Hepatic stellate cell (primary cell): Measurements from ENCODE around the gene MMP27.
"Not testable (repeated sequence)": the region's sequence is repeated elsewhere in the genome, so short reads cannot be mapped to it uniquely, and the experiment has no call there.

ENCODE experiments used
- DNase-seq: peaks from one replicate; pipeline ENCODE4 v3.0.0; 2011; ENCODE audit warnings: low spot score

The MMP27 gene

GRCh38 chr11:102705626-102706025 is at the start of gene MMP27:
MMP27 (minus strand) TSS chr11:102705769; CDS start chr11:102705714, 55 bp downstream.
- DNase-seq = no peak

- no peak for DNase-seq
These were observed 47.7 kb upstream of the MMP27 start for GRCh38 chr11:102753267-102753666.

GRCh38 chr11:102751673-102752072 is 46.1 kb upstream of the MMP27 start:
- DNase-seq = no peak

- no peak for DNase-seq
These were observed 43.6 kb upstream of the MMP27 start for GRCh38 chr11:102749101-102749722.

- not testable (repeated sequence) for DNase-seq
These were observed 41.4 kb upstream of the MMP27 start for GRCh38 chr11:102746746-102747578.

GRCh38 chr11:102734650-102735049 is 29.1 kb upstream of the MMP27 start:
- no peak for DNase-seq

- peak; percentile 50 for DNase-seq
These were observed 27.8 kb upstream of the MMP27 start for GRCh38 chr11:102733232-102733875.

GRCh38 chr11:102730944-102731343 is 25.4 kb upstream of the MMP27 start:
- not testable (repeated sequence) for DNase-seq

- DNase-seq = no peak
These were observed 24.6 kb upstream of the MMP27 start for GRCh38 chr11:102729849-102730815.

GRCh38 chr11:102727890-102728289 is 22.3 kb upstream of the MMP27 start:
- no peak for DNase-seq

- no peak for DNase-seq
These were observed 19.4 kb upstream of the MMP27 start, which contains the start of gene MMP8 for GRCh38 chr11:102724904-102725500. MMP8 (minus strand) TSS chr11:102724954; CDS start chr11:102724855, 99 bp downstream.

GRCh38 chr11:102722821-102723220 is 17.3 kb upstream of the MMP27 start:
- no peak for DNase-seq

GRCh38 chr11:102719620-102720277 is 14.2 kb upstream of the MMP27 start:
- no peak for DNase-seq

GRCh38 chr11:102717280-102717679 is 11.7 kb upstream of the MMP27 start:
- no peak for DNase-seq

- DNase-seq = no peak
These were observed 11.0 kb upstream of the MMP27 start for GRCh38 chr11:102716527-102716926.

- no peak for DNase-seq
These were observed 6.6 kb upstream of the MMP27 start for GRCh38 chr11:102712137-102712536.

GRCh38 chr11:102709201-102709945 is 3.8 kb upstream of the MMP27 start:
- DNase-seq = no peak

GRCh38 chr11:102708654-102709053 is 3.1 kb upstream of the MMP27 start:
- no peak for DNase-seq

- no peak for DNase-seq
These were observed 728 bp downstream of the MMP27 start for GRCh38 chr11:102704841-102705240.
